K562 (cell line): ENCODE results near the gene ARL8A. TPM values are rescaled to one million over a fixed set of nuclear protein-coding genes. Genes with fewer than 3 reads are reported as not detected.
A peak's percentile ranks its signal among the peaks of the same experiment; 100 is the strongest.

ENCODE experiments used
- ATAC-seq: fragments of 200-7000 bp; cut with Tn5 transposase; 3 replicates; pipeline ENCODE4 v1.9.1; 2020; ENCODE audit warnings: moderate library complexity
- BruUV-seq: library from RNA; stranded (reverse); fragments of 400-500 nt; replicated peaks from 2 replicates; lab custom pipeline; 2021; lab: Mats Ljungman, UMichigan
- CTCF ChIA-PET: fragments of 300-600 bp; formaldehyde crosslinking; extraction: SDS; loops from one replicate; lab custom pipeline; 2021; ENCODE audit warnings: low intra/inter-chr PET ratio; lab: Yijun Ruan, JAX
- POLR2A ChIA-PET: fragments of 300-600, 350-650 bp; sonication (Branson Sonifier 250); formaldehyde crosslinking; extraction: SDS; loops from one replicate; lab custom pipeline; 2021; ENCODE audit warnings: antibody characterized with exemption, inconsistent platforms; lab: Yijun Ruan, JAX
- DNase-seq, 4 experiments: peaks; one replicate each; pipeline versions ENCODE4 v3.0.0 to v3.0.0-alpha.2; 2011 to 2018; ENCODE audit warnings: low spot score in 3 of 4, mixed read lengths in 3 of 4; ENCODE audit errors: extremely low read depth in 1 of 4
- FAIRE-seq: peaks from 2 replicates; lab custom pipeline; 2011; peaks lifted over from hg19 to GRCh38; lab: Jason Lieb, UNC
- H2AFZ ChIP-seq: 2 replicates; pipeline ENCODE4 v1.6.0; 2011; ENCODE audit warnings: low read depth, low read length, control low read depth, inconsistent platforms
- H3K27ac ChIP-seq: fragments of 200-600 bp; 3 replicates; pipeline ENCODE4 v1.8.0; 2011; ENCODE audit warnings: low read depth, mild to moderate bottlenecking, control low read depth, inconsistent platforms, low read length, moderate library complexity, mixed read lengths; ENCODE audit errors: extremely low read depth
- H3K27me3 ChIP-seq, 2 experiments: fragments of 300-600 bp in 1 of 2; 2 replicates in 1 of 2; 3 replicates in 1 of 2; pipeline versions ENCODE4 v1.6.0 to v1.8.0; 2011; ENCODE audit warnings: inconsistent platforms in 2 of 2, low read length in 2 of 2, mild to moderate bottlenecking in 1 of 2, mixed read lengths in 1 of 2, moderate library complexity in 1 of 2; ENCODE audit not compliant: control insufficient read depth in 2 of 2, insufficient read depth in 2 of 2
- H3K36me3 ChIP-seq: fragments of 300-600 bp; 3 replicates; pipeline ENCODE4 v1.8.0; 2011; ENCODE audit warnings: mild to moderate bottlenecking, low read length, inconsistent platforms; ENCODE audit not compliant: control insufficient read depth, insufficient read depth
- H3K4me1 ChIP-seq, 2 experiments: fragments of 200-600 bp in 1 of 2; replicated peaks in 1 of 2; 2 replicates in 1 of 2; 3 replicates in 1 of 2; pipeline versions ENCODE4 v1.5.1 to v1.8.0; 2011; ENCODE audit warnings: inconsistent platforms in 2 of 2, low read length in 2 of 2, mild to moderate bottlenecking in 1 of 2, mixed read lengths in 1 of 2, moderate library complexity in 1 of 2; ENCODE audit not compliant: control insufficient read depth in 2 of 2, insufficient read depth in 2 of 2
- H3K4me2 ChIP-seq: 2 replicates; pipeline ENCODE4 v1.6.1; 2011; ENCODE audit warnings: low read length, control low read depth, inconsistent platforms, mixed read lengths; ENCODE audit not compliant: insufficient read depth
- H3K4me3 ChIP-seq: fragments of 200-600 bp; sonication (generic), shearing (Covaris generic); 2 replicates; pipeline ENCODE4 v1.5.1; 2016; ENCODE audit warnings: control low read depth, inconsistent platforms
- H3K79me2 ChIP-seq: fragments of 200-600 bp; 3 replicates; pipeline ENCODE4 v1.8.0; 2011; ENCODE audit warnings: low read length, inconsistent platforms; ENCODE audit not compliant: control insufficient read depth, insufficient read depth
- H3K9ac ChIP-seq, 2 experiments: 2 replicates each; pipeline versions ENCODE4 v1.6.0 to v1.6.1; 2011; ENCODE audit warnings: low read depth in 2 of 2, low read length in 2 of 2, control low read depth in 1 of 2, inconsistent platforms in 1 of 2, mild to moderate bottlenecking in 1 of 2, mixed read lengths in 1 of 2; ENCODE audit not compliant: insufficient read depth in 1 of 2
- H3K9me1 ChIP-seq: one replicate; pipeline ENCODE4 v1.6.0; 2011; ENCODE audit warnings: inconsistent platforms, mild to moderate bottlenecking, low read length, moderate library complexity; ENCODE audit not compliant: control insufficient read depth, insufficient read depth
- H3K9me3 ChIP-seq: replicated peaks from 2 replicates; pipeline ENCODE4 v1.5.1; 2011; ENCODE audit warnings: low read depth, low read length, inconsistent platforms; ENCODE audit not compliant: control insufficient read depth, insufficient read depth
- H4K20me1 ChIP-seq: replicated peaks from 2 replicates; pipeline ENCODE4 v1.6.1; 2011; ENCODE audit warnings: low read length, inconsistent platforms, mixed read lengths; ENCODE audit not compliant: control insufficient read depth, insufficient read depth
- E2F6 ChIP-seq, 2 experiments: IDR thresholded peaks; 2 replicates each; pipeline ENCODE4 v1.6.1; 2011; ENCODE audit warnings: borderline replicate concordance in 1 of 2, control low read depth in 1 of 2, low read depth in 1 of 2, low read length in 1 of 2, mild to moderate bottlenecking in 1 of 2, mixed read lengths in 1 of 2, moderate library complexity in 1 of 2; ENCODE audit not compliant: insufficient read depth in 1 of 2, insufficient read length in 1 of 2, poor library complexity in 1 of 2, severe bottlenecking in 1 of 2; ENCODE audit errors: extremely low read depth in 1 of 2
- ELF1 ChIP-seq: fragments of 200-800 bp; sonication (Bioruptor generic); IDR thresholded peaks from 2 replicates; pipeline ENCODE4 v1.6.1; 2016; ENCODE audit warnings: missing genetic modification characterization, missing compliant biosample characterization
- NFYB ChIP-seq: IDR thresholded peaks from 2 replicates; pipeline ENCODE4 v1.6.1; 2011; ENCODE audit warnings: mild to moderate bottlenecking, moderate library complexity; ENCODE audit not compliant: insufficient read length; ENCODE audit errors: extremely low read depth
- PHF20 ChIP-seq: fragments of 450-650 bp; IDR thresholded peaks from 2 replicates; pipeline ENCODE4 v1.6.1; 2018; ENCODE audit not compliant: partially characterized antibody
- POLR2G ChIP-seq: fragments of 200-400 bp; formaldehyde crosslinking; IDR thresholded peaks from 2 replicates; pipeline ENCODE4 v1.6.1; 2017; ENCODE audit warnings: low read depth, mild to moderate bottlenecking, antibody characterized with exemption, low read length, moderate library complexity
- PRPF4 ChIP-seq: fragments of 200-400 bp; formaldehyde crosslinking; IDR thresholded peaks from one replicate; pipeline ENCODE4 v1.6.1; 2017; ENCODE audit warnings: low read length, low read depth, mild to moderate bottlenecking; ENCODE audit not compliant: insufficient read depth, poor library complexity, severe bottlenecking
- RFX1 ChIP-seq: fragments of 450-650 bp; IDR thresholded peaks from 2 replicates; pipeline ENCODE4 v1.6.1; 2016; ENCODE audit warnings: mild to moderate bottlenecking, moderate library complexity
- SREBF2 ChIP-seq: sonication (generic); formaldehyde crosslinking; IDR thresholded peaks from 2 replicates; pipeline ENCODE4 v1.4.0; 2020; ENCODE audit warnings: mild to moderate bottlenecking, missing genetic modification reagents
- TRIM28 ChIP-seq: fragments of 450-650 bp; IDR thresholded peaks from 2 replicates; pipeline ENCODE4 v1.6.1; 2017
- ZC3H11A ChIP-seq: IDR thresholded peaks from 2 replicates; pipeline ENCODE4 v1.6.1; 2012; ENCODE audit warnings: low read depth, low read length, improper control_type of control experiment
- ZNF143 ChIP-seq: sonication (generic); formaldehyde crosslinking; IDR thresholded peaks from 2 replicates; pipeline ENCODE4 v1.9.0; 2022; ENCODE audit warnings: mild to moderate bottlenecking, missing genetic modification reagents
- WGBS: fragments of 100-300 bp; shearing (Covaris generic); methylation state at CpG from one replicate; pipeline ENCODE4 v1.1.6; 2016; ENCODE audit warnings: low coverage, mixed read lengths; ENCODE audit not compliant: insufficient coverage; ENCODE audit errors: missing lambda C conversion rate; 5-methylcytosine and 5-hydroxymethylcytosine counted together
- in situ Hi-C: fragments of 300-500 bp; cut with MboI; formaldehyde crosslinking; loops from 4 replicates; pipeline ENCODE4 v1.15.0; 2018; ENCODE audit warnings: inconsistent platforms, mixed read lengths
- intact Hi-C: fragments of 100-400 bp; cut with micrococcal nuclease; formaldehyde crosslinking; loops from 2 replicates; pipeline ENCODE4 v1.14.2; 2022
- polyA plus RNA-seq, 8 experiments: library from polyadenylated mRNA; depleted of rRNA in 4 of 8; stranded (reverse) in 5 of 8; unstranded in 3 of 8; fragments of >200 nt; fragmentation: Nextera tagmentation in 2 of 8; fragmentation: Illumina TruSeq in 1 of 8; extraction: Ambion mirVana in 2 of 8; extraction: Trizol in 1 of 8; gene quantifications; 2 replicates each; pipeline versions ENCODE4 v1.2.1 to v1.2.3, GENCODE V29; 2011 to 2014; ENCODE audit warnings: inconsistent platforms in 1 of 8, missing spikeins in 1 of 8
- total RNA-seq, 7 experiments: library from RNA; depleted of rRNA in 6 of 7; stranded (reverse); fragments of >200 nt in 6 of 7; fragmentation: Illumina TruSeq in 2 of 7; extraction: Trizol in 2 of 7; gene quantifications; 2 replicates each; pipeline versions ENCODE4 v1.2.1 to v1.2.3, GENCODE V29; 2011 to 2021; ENCODE audit warnings: low replicate concordance in 1 of 7

Gene ARL8A
- total and polyA plus RNA-seq, 9 of the 15 experiments (the other 6 are each of a cell fraction or from before 2014, with no cell fraction given), result 0.17 to 27.3 (median 15.6) TPM

- Histone ChIP-seq H3K27ac (no peak overlapping the region), H3K4me3 (no peak overlapping the region), H2AFZ (no peak overlapping the region), H3K9ac (0 out of 4 replicates have a peak overlapping the region, but pooled peaks of 1 of the 2 experiments have one; percentile 31), H3K79me2 (no peaks in the 10 kb centered on the region), H3K9me1 (no peaks in the 10 kb centered on the region), H3K27me3 (peaks cover 15 to 34% of the 10 kb centered on the region in 2 experiments; a peak in 4 of 5 replicates), H3K36me3 (peaks cover 25% of the 10 kb centered on the region; the same call in 2 of the 3 replicates), H3K9me3 (no peaks in the 10 kb centered on the region), H3K4me1 (peaks cover 0 to 23% of the 10 kb centered on the region in 2 experiments; a peak in 1 of 5 replicates), H4K20me1 (peaks cover 1% of the 10 kb centered on the region), H3K4me2 (no peak overlapping the region)
- no peak for FAIRE-seq
- ChIA-PET POLR2A (interaction anchor here (0.6 to 2.1 kb wide), 7 partner anchors 9 to 125 kb away, joined by 3 to 9 read pairs (median 4); no protein-coding TSS in a partner anchor), CTCF (no interaction called here)
- in situ Hi-C loops, result no loop called here
- intact Hi-C loops, result no loop called here
- no peak for ATAC-seq
- WGBS, result 12% methylated on average over 11 of the region's 11 CpGs
- no TSS peak for BruUV-seq
- TF ChIP-seq POLR2G (peak; percentile 57; the same call in 1 of the 2 replicates), SREBF2 (CRISPR knock-in tag) (no peak)
- DNase-seq, result no peak
Observed at GRCh38 chr1:202130297-202130721, 14.2 kb downstream of the ARL8A start.

GRCh38 chr1:202129453-202130296 lies 14.9 kb downstream of the ARL8A start:
- no peak overlapping the region for H3K4me3 ChIP-seq
- no peaks in the 10 kb centered on the region for H3K9me1 ChIP-seq
- FAIRE-seq (no peak), DNase-seq (no peak), ATAC-seq (no peak)
- H3K27me3 ChIP-seq, result peaks cover 15 to 39% of the 10 kb centered on the region in 2 experiments; a peak in 4 of 5 replicates
- H3K4me2 ChIP-seq, result no peak overlapping the region
- H3K9me3 ChIP-seq, result no peaks in the 10 kb centered on the region
- ChIA-PET CTCF (no interaction called here), POLR2A (interaction anchor here (0.6 to 2.1 kb wide), 6 partner anchors 8 to 124 kb away, joined by 3 to 9 read pairs (median 5); no protein-coding TSS in a partner anchor)
- in situ Hi-C loops, result no loop called here
- H4K20me1 ChIP-seq, result no peaks in the 10 kb centered on the region; the same call in 1 of the 2 replicates
- no peaks in the 10 kb centered on the region for H3K79me2 ChIP-seq
- H3K9ac ChIP-seq, result no peak overlapping the region
- 20% methylated on average over 7 of the region's 8 CpGs for WGBS
- no peak overlapping the region for H2AFZ ChIP-seq
- H3K27ac ChIP-seq, result no peak overlapping the region
- intact Hi-C loops, result no loop called here
- BruUV-seq, result no TSS peak
- H3K36me3 ChIP-seq, result peaks cover 20% of the 10 kb centered on the region; the same call in 2 of the 3 replicates
- H3K4me1 ChIP-seq, result peaks cover 0 to 23% of the 10 kb centered on the region in 2 experiments; a peak in 1 of 5 replicates
- no peak for TF ChIP-seq ZC3H11A
- no peak for TF ChIP-seq PHF20
- TF ChIP-seq PRPF4, result no peak
- TF ChIP-seq TRIM28, result no peak
- no peak for TF ChIP-seq ZNF143
- no peak for TF ChIP-seq RFX1
- no peak for TF ChIP-seq NFYB
- no peak for TF ChIP-seq E2F6 (IDR thresholded peaks at IDR 0.05; ENCODE audit: borderline replicate concordance in 1 of 2, extremely low read depth in 1 of 2, insufficient read depth in 1 of 2, insufficient read length in 1 of 2, low read depth in 1 of 2, low read length in 1 of 2, poor library complexity in 1 of 2, severe bottlenecking in 1 of 2)
- no peak for TF ChIP-seq ELF1 (tag)
